Neuron (in vitro differentiated cells): Measurements from ENCODE around the gene CCDC183.
"Not testable (repeated sequence)": the region's sequence is repeated elsewhere in the genome, so short reads cannot be mapped to it uniquely, and the experiment has no call there.

Source experiments
- H2AFZ ChIP-seq: one replicate; pipeline ENCODE4 v1.6.1; 2013; ENCODE audit warnings: low read depth, mild to moderate bottlenecking, inconsistent platforms, low read length, moderate library complexity
- H3K27me3 ChIP-seq: one replicate; pipeline ENCODE4 v1.6.1; 2013; ENCODE audit warnings: low read length; ENCODE audit not compliant: insufficient read depth
- H3K36me3 ChIP-seq: one replicate; pipeline ENCODE4 v1.6.1; 2013; ENCODE audit warnings: low read length; ENCODE audit not compliant: insufficient read depth
- H3K4me1 ChIP-seq: one replicate; pipeline ENCODE4 v1.6.1; 2013; ENCODE audit warnings: low read length; ENCODE audit not compliant: insufficient read depth
- H3K4me3 ChIP-seq: 2 replicates; pipeline ENCODE4 v1.5.1; 2013; ENCODE audit warnings: mild to moderate bottlenecking, low read length, moderate library complexity
- H3K9me3 ChIP-seq: one replicate; pipeline ENCODE4 v1.6.1; 2013; ENCODE audit warnings: low read length

CCDC183 gene

DNA sequence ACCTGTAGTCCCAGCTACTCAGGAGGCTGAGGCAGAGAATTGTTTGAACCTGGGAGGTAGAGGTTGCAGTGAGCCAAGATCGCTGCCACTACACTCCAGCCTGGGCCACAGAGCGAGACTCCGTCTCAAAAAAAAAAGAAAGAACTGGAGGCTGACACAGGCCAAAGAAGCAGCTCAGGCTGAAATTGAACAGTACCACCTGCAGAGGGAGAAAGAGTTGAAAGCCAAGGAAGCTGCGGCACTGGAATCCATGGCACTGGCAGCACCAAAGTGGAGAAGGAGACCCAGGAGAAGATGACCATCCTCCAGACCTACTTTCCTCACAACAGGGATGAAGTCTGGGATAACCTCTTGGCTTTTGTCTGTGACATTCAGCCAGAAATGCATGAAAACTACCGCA is 16.3 kb upstream of the CCDC183 start:
- Histone ChIP-seq H3K27me3 (peaks cover 10% of the 10 kb centered on the region), H3K4me1 (peaks cover 2% of the 10 kb centered on the region), H3K4me3 (no peak overlapping the region), H3K36me3 (no peaks in the 10 kb centered on the region), H2AFZ (no peak overlapping the region), H3K9me3 (no peaks in the 10 kb centered on the region)

DNA sequence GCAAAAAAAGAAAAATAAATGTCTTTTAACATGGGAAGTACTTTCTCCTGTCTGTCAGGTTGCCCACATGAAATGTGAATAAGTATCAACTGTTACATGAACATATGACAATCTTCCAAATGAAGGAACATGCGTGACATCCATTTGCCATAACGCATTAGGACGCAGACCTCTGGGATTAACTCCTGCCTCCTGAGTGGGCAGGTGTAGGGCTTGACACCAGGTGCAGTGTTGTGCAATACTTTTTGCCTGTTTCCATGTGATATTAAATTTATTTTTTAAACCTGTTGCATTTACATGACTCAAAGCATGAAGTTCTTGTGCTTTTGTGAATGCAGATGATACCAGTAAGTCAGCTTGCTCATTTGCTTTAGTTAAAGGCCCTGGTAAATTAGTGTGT is 13.7 kb upstream of the CCDC183 start:
- Histone ChIP-seq H3K4me3 (no peak overlapping the region), H3K27me3 (peaks cover 10% of the 10 kb centered on the region), H3K36me3 (no peaks in the 10 kb centered on the region), H2AFZ (no peak overlapping the region), H3K4me1 (peaks cover 6% of the 10 kb centered on the region), H3K9me3 (no peaks in the 10 kb centered on the region)

DNA sequence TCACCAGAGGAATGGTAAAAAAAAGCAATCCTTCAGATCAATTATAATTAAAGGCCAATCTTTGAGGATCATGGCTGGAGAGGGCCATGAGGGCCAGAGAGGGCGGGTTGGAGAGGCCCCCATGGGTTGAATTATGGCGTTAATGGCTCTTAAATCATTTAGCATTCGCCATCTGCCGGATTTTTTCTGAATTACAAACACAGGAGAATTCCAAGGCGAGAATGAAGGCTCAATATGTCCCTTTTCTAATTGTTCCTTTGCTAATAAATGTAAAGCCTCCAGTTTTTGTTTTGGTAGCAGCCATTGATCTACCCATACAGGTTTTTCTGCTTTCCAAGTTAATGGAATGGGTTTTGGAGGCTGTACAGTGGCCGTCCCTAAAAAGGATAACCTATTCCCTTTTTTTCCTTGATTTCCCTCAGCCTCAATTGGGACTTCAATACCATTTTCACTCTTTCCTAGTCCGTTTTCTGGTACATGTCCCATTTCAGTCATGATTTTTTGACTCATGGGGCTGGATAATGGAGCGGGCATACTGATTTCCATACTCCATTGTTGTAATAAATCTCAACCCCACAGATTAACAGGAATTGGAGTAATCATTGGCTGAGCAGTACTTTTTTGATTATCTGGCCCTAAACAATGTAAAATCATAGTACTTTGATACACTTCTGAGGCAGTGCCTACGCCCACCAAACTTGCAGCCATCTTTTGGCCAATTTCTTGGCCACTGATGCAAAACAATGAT is 11.7 kb upstream of the CCDC183 start:
- H3K9me3 ChIP-seq: no peaks in the 10 kb centered on the region
- H3K27me3 ChIP-seq: peaks cover 10% of the 10 kb centered on the region
- H2AFZ ChIP-seq: no peak overlapping the region
- no peak overlapping the region for H3K4me3 ChIP-seq
- H3K4me1 ChIP-seq: peaks cover 10% of the 10 kb centered on the region
- H3K36me3 ChIP-seq: no peaks in the 10 kb centered on the region

DNA sequence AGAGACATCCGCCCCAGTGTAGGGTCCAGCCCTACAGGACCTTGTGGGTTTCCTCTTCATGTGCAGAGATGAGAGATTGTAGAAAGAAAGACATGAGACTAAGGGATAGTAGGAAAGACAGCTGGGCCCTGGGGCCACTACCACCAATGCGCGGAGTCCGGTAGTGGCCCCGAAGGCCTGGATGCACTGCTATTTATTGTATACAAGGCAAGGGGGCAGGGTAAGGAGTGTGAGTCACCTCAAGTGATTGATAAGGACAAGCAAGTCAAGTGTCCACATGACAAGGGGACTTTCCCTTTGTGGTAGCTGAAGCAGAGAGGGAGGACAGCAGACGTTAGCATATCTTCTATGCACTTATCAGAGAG is 11.2 kb upstream of the CCDC183 start:
- H3K36me3 ChIP-seq: no peaks in the 10 kb centered on the region
- no peak overlapping the region for H3K4me3 ChIP-seq
- no peak overlapping the region for H2AFZ ChIP-seq
- H3K9me3 ChIP-seq: no peaks in the 10 kb centered on the region
- H3K4me1 ChIP-seq: peaks cover 11% of the 10 kb centered on the region
- H3K27me3 ChIP-seq: peaks cover 10% of the 10 kb centered on the region

DNA sequence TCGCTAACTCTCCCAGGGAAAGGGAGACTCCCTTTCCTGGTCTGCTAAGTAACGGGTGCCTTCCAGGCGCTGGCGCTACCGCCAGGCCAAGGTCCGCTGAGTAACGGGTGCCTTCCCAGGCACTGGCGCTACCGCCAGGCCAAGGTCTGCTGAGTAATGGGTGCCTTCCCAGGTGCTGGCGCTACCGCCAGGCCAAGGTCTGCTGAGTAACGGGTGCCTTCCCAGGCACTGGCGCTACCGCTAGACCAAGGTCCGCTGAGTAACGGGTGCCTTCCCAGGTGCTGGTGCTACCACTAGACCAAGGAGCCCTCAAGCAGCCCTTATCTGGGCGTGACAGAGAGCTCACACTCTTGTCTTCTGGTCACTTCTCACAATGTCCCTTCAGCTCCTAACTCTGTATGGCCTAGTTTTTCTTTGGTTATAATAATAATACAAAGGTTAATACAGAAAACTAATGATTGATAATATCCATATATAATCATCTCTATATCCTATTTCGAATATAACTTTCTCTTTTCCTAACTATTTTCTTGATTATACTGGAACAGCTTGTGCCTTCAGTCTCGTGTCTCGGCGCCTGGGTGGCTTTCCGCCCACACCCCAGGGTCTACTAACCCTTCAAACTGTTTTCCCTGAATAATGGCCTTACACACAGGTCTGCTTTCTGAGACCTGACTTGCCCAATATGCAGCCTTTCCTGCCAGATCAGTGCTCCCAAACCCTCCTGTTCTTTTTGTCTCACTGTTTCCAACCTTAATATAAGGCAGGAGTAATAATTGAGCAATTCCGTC is 10.4 kb upstream of the CCDC183 start:
- H3K4me3 ChIP-seq, H3K27me3 ChIP-seq, H3K36me3 ChIP-seq, H3K9me3 ChIP-seq, H2AFZ ChIP-seq: not testable (repeated sequence)
- peaks cover 17% of the 10 kb centered on the region for H3K4me1 ChIP-seq

DNA sequence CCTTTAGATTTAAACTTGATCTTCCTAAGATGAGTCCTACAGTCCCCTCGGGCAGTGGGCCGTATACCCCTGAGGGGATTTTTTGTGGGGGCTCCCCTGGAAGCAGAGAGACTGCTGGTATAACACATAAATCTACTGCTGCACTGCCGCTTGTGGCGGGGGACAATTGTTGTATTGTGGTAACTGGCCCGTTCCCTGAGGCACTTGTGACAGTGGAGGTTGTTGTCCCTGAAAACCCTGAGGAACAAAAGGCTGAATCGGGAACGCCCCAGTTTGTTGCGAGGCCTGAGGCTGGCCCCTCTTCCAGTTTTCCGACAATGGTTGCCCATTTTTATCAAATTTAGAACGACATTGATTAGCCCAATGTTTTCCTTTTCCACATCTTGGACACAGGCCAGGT is 9.7 kb upstream of the CCDC183 start:
- no peak overlapping the region for H3K4me3 ChIP-seq
- peaks cover 5% of the 10 kb centered on the region for H3K27me3 ChIP-seq
- H3K36me3 ChIP-seq: no peaks in the 10 kb centered on the region
- H3K4me1 ChIP-seq: peaks cover 17% of the 10 kb centered on the region
- H3K9me3 ChIP-seq: no peaks in the 10 kb centered on the region
- no peak overlapping the region for H2AFZ ChIP-seq

DNA sequence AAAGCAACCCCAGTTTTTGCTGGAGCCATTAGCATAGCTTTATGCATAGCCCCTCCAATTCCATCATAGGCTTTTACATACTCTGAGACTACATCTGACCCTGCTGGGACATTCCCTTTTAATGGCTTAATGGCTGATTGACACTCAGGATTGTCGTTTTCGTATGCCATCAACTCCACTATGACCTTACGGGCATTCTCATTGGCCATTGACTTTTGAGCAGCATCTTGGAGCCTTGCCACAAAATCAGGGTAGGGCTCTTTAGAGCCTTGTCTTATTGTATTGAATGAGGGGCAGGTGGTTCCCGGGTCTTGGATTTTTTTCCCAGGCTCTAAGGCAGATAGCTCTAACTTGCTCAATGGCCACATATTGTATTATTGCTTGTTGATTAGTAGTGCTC is 9.2 kb upstream of the CCDC183 start:
- not testable (repeated sequence) for H3K27me3 ChIP-seq, H3K4me3 ChIP-seq, H3K36me3 ChIP-seq, H2AFZ ChIP-seq, H3K9me3 ChIP-seq
- peaks cover 17% of the 10 kb centered on the region for H3K4me1 ChIP-seq

DNA sequence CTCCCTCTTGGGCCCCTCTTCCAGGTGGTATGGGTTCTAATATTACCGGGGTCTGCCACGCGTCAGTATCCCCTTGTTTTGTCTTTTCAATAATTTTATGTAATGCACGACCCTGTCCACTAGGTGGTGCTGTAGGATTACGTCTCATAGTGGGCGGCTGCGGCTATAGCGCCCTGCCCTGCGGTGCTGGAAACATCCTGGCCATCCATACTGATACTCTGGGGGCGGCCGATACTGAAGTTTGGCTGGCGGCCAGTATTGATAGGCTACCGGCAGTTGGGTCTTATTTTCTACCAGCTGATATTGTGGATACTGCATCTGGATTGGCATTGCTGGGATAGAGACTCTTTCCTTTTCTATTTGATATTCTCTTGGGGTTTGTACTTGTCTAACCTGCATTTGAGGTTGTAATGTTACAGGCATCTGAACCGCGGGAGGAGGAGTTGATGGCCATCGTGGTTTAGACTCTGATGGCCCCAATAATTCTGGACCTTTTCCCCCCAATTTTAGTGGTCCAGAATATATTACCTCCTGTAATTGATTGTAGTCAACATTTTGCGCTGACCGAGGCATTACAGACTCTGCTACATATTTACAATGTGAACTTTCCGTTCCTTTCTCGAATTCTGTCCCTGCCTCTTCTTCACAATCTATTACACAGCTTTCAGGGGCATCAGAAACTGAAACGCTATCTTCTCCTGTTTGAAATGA is 8.3 kb upstream of the CCDC183 start:
- Histone ChIP-seq H3K27me3 (peaks cover 3% of the 10 kb centered on the region), H3K4me3 (no peak overlapping the region), H2AFZ (no peak overlapping the region), H3K4me1 (peaks cover 17% of the 10 kb centered on the region), H3K36me3 (peaks cover 5% of the 10 kb centered on the region), H3K9me3 (no peaks in the 10 kb centered on the region)

DNA sequence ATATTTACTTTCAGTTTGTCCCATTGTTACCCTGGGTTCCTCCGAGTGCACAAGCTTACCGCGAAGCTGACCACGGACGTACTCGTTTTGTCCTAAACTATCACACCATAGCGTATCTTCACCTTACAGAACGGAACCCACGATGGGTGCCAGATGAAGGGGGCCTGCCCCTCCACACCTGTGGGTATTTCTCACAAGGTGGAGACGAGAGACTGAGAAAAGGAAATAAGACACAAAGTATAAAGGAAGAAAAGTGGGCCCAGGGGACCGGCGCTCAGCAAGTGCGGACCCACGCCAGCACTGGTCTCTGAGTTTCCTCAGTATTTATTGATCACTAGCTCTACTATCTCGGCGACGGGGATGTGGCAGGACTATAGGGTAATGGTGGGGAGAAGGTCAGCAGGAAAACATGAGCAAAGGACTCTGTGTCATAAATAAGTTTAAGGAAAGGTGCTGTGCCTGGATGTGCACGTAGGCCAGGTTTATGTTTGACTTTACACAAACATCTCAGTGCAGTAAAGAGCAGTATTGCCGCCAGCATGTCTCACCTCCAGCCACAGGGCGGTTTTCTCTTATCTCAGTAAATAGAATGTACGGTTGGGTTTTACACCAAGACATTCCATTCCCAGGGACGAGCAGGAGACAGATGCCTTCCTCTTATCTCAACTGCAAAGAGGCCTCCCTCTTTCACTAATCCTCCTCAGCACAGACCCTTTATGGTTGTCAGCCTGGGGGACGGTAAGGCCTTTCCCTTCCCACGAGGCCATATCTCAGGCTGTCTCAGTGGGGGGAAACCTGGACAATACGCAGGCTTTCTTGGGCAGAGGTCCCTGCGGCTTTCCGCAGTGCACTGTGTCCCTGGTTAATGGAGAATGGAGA is 7.3 kb upstream of the CCDC183 start:
- Histone ChIP-seq H3K4me1 (peaks cover 17% of the 10 kb centered on the region), H3K36me3 (peaks cover 13% of the 10 kb centered on the region)
- H2AFZ ChIP-seq, H3K4me3 ChIP-seq, H3K27me3 ChIP-seq, H3K9me3 ChIP-seq: not testable (repeated sequence)

DNA sequence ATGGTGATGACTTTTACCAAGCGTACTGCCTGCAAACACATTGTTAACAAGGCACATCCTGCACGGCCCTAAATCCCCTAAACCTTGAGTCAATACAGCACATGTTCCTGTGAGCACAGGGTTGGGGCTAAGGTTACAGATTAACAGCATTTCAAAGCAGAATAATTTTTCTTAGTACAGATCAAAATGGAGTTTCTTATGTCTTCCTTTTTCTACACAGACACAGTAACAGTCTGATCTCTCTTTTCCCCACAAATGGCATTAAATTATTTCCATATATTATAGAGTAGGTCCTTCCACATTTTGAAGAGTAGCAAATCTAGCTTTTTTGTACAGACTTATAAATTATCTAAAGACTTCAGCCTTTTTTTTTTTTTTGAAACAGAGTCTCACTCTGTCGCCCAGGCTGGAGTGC is 6.6 kb upstream of the CCDC183 start:
- Histone ChIP-seq H3K36me3 (peaks cover 13% of the 10 kb centered on the region), H3K4me3 (no peak overlapping the region), H3K27me3 (no peaks in the 10 kb centered on the region), H2AFZ (no peak overlapping the region), H3K4me1 (peaks cover 17% of the 10 kb centered on the region), H3K9me3 (no peaks in the 10 kb centered on the region)

DNA sequence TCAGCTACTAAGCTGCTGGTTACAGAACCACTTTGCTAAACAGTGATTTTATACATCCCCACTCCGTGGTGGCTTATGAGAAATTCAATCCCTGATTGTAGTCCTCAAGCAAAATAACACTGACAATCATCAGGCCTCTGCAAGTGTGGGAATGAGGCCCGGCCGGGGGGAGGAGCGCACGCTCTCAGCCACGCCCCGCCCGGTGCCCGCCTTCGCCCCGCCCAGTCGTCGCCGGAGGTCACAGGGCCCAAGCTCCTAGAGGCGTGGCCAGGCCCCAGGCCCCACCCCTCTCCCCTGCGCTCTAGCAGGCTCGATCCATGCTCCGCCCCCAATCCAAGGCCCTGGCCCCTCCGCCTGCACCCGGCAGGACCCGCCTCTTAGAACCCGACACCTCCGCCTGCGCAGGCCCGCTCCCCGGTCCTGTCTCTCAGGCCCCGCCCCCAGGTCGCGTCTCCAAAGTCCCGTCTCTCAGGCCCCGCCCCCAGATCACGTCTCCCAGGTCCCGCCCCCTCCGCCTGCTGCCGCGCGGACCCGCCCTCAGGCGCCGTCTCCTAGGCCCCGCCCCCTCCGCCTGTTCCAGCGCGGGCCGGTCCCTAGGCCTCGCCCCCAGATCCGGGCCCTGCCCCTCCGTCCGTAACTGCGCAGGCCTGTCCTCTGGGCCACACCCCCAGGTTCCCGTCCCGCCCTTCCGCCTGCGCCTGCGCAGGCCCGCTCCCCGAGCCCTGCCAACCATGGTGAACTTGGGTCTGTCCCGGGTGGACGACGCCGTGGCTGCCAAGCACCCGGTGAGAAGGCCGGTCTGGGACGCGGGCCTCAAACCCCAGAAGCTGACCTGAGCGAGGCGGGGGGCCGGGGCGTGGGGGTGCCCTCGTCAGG is 5.3 kb upstream of the CCDC183 start, which contains the start of gene TMEM141:
TSS of gene TMEM141 (plus strand) at position 705 of the 876 bp plus-strand sequence. CDS start at position 732, 27 bp downstream.
- Histone ChIP-seq H3K27me3 (no peaks in the 10 kb centered on the region), H2AFZ (peak within 1 kb of the TSS; percentile 53), H3K9me3 (no peaks in the 10 kb centered on the region), H3K36me3 (peaks cover 13% of the 10 kb centered on the region), H3K4me1 (peaks cover 13% of the 10 kb centered on the region), H3K4me3 (peak within 1 kb of the TSS; percentile 79)
